Peyer's patch (tissue), 4 donors: ENCODE measurements around the gene VPS4B. TPM values are rescaled to one million over a fixed set of nuclear protein-coding genes. Genes with fewer than 3 reads are reported as not detected.

Source experiments
- DNase-seq, 3 donors: peaks; one replicate each; pipeline ENCODE4 v3.0.0-alpha.2; 2017 to 2019
- H3K27ac ChIP-seq, 4 donors: fragments of 200-600 bp; sonication (generic); one replicate each; pipeline ENCODE4 v1.5.1; 2016 to 2019
- H3K27me3 ChIP-seq, 2 donors: fragments of 200-600 bp; sonication (generic); one replicate each; pipeline ENCODE4 v1.5.1; 2019
- H3K36me3 ChIP-seq, 3 donors: fragments of 200-600 bp; sonication (generic); one replicate each; pipeline ENCODE4 v1.5.1; 2016 to 2019
- H3K4me1 ChIP-seq, 4 donors: fragments of 200-600 bp; sonication (generic); one replicate each; pipeline ENCODE4 v1.5.1; 2016 to 2019
- H3K4me3 ChIP-seq, 4 donors: fragments of 200-600 bp; sonication (generic); 1 replicate in 3 of 4; 2 replicates in 1 of 4; pipeline ENCODE4 v1.5.1; 2016 to 2019; ENCODE audit warnings: mild to moderate bottlenecking in 1 of 4
- H3K9me3 ChIP-seq, 4 donors: fragments of 200-600 bp; sonication (generic); one replicate each; pipeline ENCODE4 v1.5.1; 2016 to 2019; ENCODE audit warnings: mild to moderate bottlenecking in 1 of 4
- POLR2A ChIP-seq, 2 donors: fragments of 450-650 bp; IDR thresholded peaks; one replicate each; pipeline ENCODE4 v1.5.1; 2017; ENCODE audit warnings: antibody characterized with exemption in 2 of 2, mild to moderate bottlenecking in 2 of 2, moderate library complexity in 2 of 2
- total RNA-seq, 4 donors: library from RNA; depleted of rRNA; stranded (reverse); fragments of >200 nt; gene quantifications; one replicate each; pipeline ENCODE4 v1.1.0, GENCODE V29; 2016
- TF ChIP-seq, protein P1 (sequence below), 6 experiments: fragments of 450-650 bp in 4 of 6; fragments of 200-600 bp in 2 of 6; sonication (generic) in 1 of 6; IDR thresholded peaks; one replicate each; pipeline ENCODE4 v1.5.1; 2017 to 2019; ENCODE audit warnings: antibody characterized with exemption in 6 of 6, mild to moderate bottlenecking in 3 of 6, moderate library complexity in 1 of 6

Gene VPS4B
- total RNA-seq, 4 donors from 2014 or later: 34.7 to 68.7 (median 47.0) TPM

DNA sequence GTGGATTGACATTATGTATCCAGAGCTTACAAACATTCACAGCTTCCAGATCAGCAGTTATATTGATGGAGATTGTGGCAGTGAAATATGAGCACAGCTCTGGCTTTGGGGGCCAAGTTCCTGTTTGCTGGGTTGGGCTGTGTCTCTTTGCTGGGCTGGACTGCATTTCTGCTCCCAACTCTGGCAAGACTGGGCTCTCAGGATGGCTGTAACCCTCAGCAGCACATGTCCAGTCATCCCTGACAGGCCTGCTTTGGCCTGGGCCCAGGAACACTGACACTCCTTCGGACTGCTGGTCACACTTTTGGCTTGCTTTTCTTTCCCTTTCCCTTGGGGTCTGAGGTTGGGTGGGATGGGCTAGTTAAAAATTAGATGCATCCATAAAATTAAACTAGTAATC, 17.9 kb upstream of the VPS4B start:
- TF ChIP-seq, protein P1, sequence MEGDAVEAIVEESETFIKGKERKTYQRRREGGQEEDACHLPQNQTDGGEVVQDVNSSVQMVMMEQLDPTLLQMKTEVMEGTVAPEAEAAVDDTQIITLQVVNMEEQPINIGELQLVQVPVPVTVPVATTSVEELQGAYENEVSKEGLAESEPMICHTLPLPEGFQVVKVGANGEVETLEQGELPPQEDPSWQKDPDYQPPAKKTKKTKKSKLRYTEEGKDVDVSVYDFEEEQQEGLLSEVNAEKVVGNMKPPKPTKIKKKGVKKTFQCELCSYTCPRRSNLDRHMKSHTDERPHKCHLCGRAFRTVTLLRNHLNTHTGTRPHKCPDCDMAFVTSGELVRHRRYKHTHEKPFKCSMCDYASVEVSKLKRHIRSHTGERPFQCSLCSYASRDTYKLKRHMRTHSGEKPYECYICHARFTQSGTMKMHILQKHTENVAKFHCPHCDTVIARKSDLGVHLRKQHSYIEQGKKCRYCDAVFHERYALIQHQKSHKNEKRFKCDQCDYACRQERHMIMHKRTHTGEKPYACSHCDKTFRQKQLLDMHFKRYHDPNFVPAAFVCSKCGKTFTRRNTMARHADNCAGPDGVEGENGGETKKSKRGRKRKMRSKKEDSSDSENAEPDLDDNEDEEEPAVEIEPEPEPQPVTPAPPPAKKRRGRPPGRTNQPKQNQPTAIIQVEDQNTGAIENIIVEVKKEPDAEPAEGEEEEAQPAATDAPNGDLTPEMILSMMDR (IDR thresholded peaks at IDR 0.05): no peak
- TF ChIP-seq POLR2A (IDR thresholded peaks at IDR 0.05): no peak
- H3K9me3 ChIP-seq: no peaks in the 10 kb centered on the region
- no peak overlapping the region for H3K27ac ChIP-seq
- no peaks in the 10 kb centered on the region for H3K4me1 ChIP-seq
- no peaks in the 10 kb centered on the region for H3K27me3 ChIP-seq
- DNase-seq: no peak
- H3K36me3 ChIP-seq: no peaks in the 10 kb centered on the region
- no peak overlapping the region for H3K4me3 ChIP-seq

DNA sequence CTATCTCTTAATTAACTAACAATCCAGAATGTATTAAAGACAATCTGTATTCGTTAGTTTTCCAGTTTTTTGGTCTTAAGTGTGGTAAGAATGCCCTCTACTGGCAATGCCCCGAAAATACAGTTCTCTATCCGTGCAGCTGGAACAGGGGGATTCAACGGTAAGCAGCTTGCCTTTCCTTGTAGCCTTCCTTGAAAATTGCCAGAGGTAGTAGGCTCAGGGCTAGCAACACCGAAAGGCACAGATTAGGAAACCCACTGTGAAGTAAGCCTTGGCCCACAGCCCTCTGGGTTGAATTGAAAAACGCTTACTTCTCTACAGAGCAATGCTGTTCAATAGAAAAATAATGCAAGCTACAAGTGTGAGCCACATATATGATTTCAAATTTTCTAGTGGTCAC, 17.1 kb upstream of the VPS4B start:
- Histone ChIP-seq H3K4me3 (no peak overlapping the region), H3K4me1 (no peaks in the 10 kb centered on the region), H3K9me3 (no peaks in the 10 kb centered on the region), H3K27me3 (no peaks in the 10 kb centered on the region), H3K27ac (no peak overlapping the region), H3K36me3 (no peaks in the 10 kb centered on the region)
- TF ChIP-seq POLR2A (IDR thresholded peaks at IDR 0.05): no peak
- TF ChIP-seq, protein P1 (IDR thresholded peaks at IDR 0.05): peak; percentile 44 to 91 (median 84)
- DNase-seq: peak in 2 of 3 donors; percentile 34 to 72

DNA sequence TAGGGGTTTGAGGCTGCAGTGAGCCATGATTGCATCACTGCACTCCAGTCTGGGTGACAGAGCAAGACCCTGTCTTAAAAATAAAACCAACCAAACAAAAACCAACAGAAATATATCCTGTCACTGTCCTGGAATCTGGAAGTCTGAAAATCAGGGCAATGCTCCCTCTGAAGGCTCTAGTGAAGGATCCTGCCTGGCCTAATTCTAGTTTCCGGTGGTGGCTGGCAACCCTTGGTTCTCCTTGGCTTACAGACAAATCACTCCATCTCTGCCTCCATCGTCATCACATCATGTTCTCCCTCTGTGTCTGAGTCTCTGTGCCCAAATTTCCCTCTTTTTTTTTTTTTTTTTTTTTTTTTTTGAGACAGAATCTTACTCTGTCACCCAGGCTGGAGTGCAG, 15.9 kb upstream of the VPS4B start:
- Histone ChIP-seq H3K4me1 (no peaks in the 10 kb centered on the region), H3K36me3 (no peaks in the 10 kb centered on the region), H3K9me3 (no peaks in the 10 kb centered on the region), H3K4me3 (no peak overlapping the region), H3K27ac (no peak overlapping the region), H3K27me3 (no peaks in the 10 kb centered on the region)
- TF ChIP-seq POLR2A (IDR thresholded peaks at IDR 0.05): no peak
- TF ChIP-seq, protein P1 (IDR thresholded peaks at IDR 0.05): no peak
- DNase-seq: no peak

DNA sequence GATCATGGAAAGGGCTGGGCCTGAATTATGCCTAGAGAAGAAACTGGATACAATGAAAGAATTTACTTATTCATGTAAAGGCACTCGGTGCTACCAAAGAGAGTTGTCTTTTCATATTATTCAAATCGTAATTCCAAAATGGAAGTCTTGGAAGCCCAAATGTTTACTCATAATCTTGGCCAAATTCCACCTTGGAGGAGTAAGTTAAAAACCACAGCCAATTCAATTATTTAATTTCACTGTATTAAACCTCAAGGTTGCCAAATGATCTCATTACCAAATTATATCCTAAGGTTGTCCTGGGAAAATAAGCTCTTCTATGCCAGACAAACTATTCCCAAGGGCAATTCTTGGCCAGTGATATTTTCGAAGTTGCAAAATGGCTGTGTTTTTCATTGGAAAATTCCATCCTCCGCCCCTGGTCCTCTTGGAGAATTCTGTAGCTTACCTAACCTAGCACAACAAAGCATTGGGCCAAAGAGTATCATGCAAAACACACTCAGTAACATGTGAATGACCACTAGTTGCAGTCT, 11.1 kb upstream of the VPS4B start:
- Histone ChIP-seq H3K4me1 (no peaks in the 10 kb centered on the region), H3K36me3 (no peaks in the 10 kb centered on the region), H3K27ac (no peak overlapping the region), H3K9me3 (no peaks in the 10 kb centered on the region), H3K27me3 (no peaks in the 10 kb centered on the region), H3K4me3 (no peak overlapping the region)
- no peak for DNase-seq
- TF ChIP-seq POLR2A (IDR thresholded peaks at IDR 0.05): no peak
- TF ChIP-seq, protein P1 (IDR thresholded peaks at IDR 0.05): no peak

DNA sequence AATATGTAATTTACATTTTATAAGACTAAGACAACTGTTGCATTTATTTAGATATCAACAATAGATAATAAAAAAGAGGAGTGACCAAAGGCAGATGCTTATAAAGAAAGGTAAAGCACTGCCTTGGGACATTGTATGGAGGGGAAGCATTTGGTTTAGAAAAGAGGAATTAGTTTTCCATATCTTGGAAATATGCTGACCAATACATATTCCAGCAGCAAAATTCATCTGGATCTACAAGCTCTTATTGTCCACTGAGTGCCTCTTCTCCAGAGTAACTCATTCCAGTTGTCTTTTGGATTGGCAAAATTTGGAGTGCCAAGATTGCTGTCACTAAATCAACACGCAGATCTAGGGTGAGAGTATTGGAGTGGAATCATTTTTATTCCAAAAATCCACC, 8.9 kb upstream of the VPS4B start:
- H3K4me3 ChIP-seq: no peak overlapping the region
- H3K36me3 ChIP-seq: no peaks in the 10 kb centered on the region
- no peaks in the 10 kb centered on the region for H3K27me3 ChIP-seq
- H3K9me3 ChIP-seq: no peaks in the 10 kb centered on the region
- no peak overlapping the region for H3K27ac ChIP-seq
- no peak for TF ChIP-seq POLR2A (IDR thresholded peaks at IDR 0.05)
- TF ChIP-seq, protein P1 (IDR thresholded peaks at IDR 0.05): no peak
- no peak for DNase-seq
- H3K4me1 ChIP-seq: no peaks in the 10 kb centered on the region

DNA sequence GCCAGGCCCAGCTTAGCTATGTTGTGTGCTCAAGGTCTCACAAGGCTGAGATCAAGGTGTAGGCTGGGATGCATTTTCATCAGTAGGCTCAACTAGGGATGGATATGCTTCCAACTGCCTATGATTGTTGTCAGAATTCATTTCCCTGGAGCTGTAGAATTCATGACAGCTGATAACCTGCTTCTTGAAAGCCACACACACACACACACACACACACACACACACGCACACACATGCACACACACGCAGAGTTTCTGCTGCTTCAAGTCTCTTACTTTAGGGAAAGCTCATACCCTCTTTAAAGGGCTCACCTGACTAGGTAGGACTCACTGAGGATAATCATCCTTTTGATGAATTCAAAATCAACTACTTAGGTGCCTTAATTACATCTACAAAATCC, 8.2 kb upstream of the VPS4B start:
- no peaks in the 10 kb centered on the region for H3K4me1 ChIP-seq
- no peak for DNase-seq
- H3K27ac ChIP-seq: no peak overlapping the region
- no peak overlapping the region for H3K4me3 ChIP-seq
- TF ChIP-seq, protein P1 (IDR thresholded peaks at IDR 0.05): no peak
- no peak for TF ChIP-seq POLR2A (IDR thresholded peaks at IDR 0.05)
- H3K27me3 ChIP-seq: no peaks in the 10 kb centered on the region
- H3K36me3 ChIP-seq: no peaks in the 10 kb centered on the region
- no peaks in the 10 kb centered on the region for H3K9me3 ChIP-seq
